Fibroblast of skin of right quadriceps (primary cell): ENCODE measurements around the gene PPP2R2B.

Experiments used
- DNase-seq: peaks from one replicate; pipeline ENCODE4 v3.0.0-alpha.2; 2013

PPP2R2B gene

GRCh38 chr5:146821732-146822131, 56.8 kb downstream of the PPP2R2B start:
- no peak for DNase-seq

GRCh38 chr5:146820987-146821386, 57.6 kb downstream of the PPP2R2B start:
- no peak for DNase-seq

- DNase-seq, result no peak
Observed at GRCh38 chr5:146818822-146819221, 59.7 kb downstream of the PPP2R2B start.

GRCh38 chr5:146817973-146818372, 60.6 kb downstream of the PPP2R2B start:
- no peak for DNase-seq

- no peak for DNase-seq
Observed at GRCh38 chr5:146816775-146817387, 61.7 kb downstream of the PPP2R2B start.

GRCh38 chr5:146815411-146815810, 63.1 kb downstream of the PPP2R2B start:
- no peak for DNase-seq

- DNase-seq, result no peak
Observed at GRCh38 chr5:146813346-146814157, 65.0 kb downstream of the PPP2R2B start.

GRCh38 chr5:146805081-146805480, 73.5 kb downstream of the PPP2R2B start:
- DNase-seq, result peak; percentile 6

- DNase-seq, result no peak
Observed at GRCh38 chr5:146802945-146803522, 75.5 kb downstream of the PPP2R2B start.

GRCh38 chr5:146799671-146800070, 78.9 kb downstream of the PPP2R2B start:
- no peak for DNase-seq

GRCh38 chr5:146799231-146799630, 79.3 kb downstream of the PPP2R2B start:
- DNase-seq, result no peak

- no peak for DNase-seq
Observed at GRCh38 chr5:146797658-146798057, 80.9 kb downstream of the PPP2R2B start.

GRCh38 chr5:146796911-146797310, 81.6 kb downstream of the PPP2R2B start:
- no peak for DNase-seq

- DNase-seq, result no peak
Observed at GRCh38 chr5:146796144-146796543, 82.4 kb downstream of the PPP2R2B start.

GRCh38 chr5:146794326-146795029, 84.1 kb downstream of the PPP2R2B start:
- DNase-seq, result no peak

GRCh38 chr5:146793709-146794108, 84.8 kb downstream of the PPP2R2B start:
- DNase-seq, result no peak

GRCh38 chr5:146791471-146791870, 87.1 kb downstream of the PPP2R2B start:
- DNase-seq, result no peak

- no peak for DNase-seq
Observed at GRCh38 chr5:146789712-146790653, 88.6 kb downstream of the PPP2R2B start.

- DNase-seq, result no peak
Observed at GRCh38 chr5:146788898-146789297, 89.7 kb downstream of the PPP2R2B start.

GRCh38 chr5:146785065-146785464, 93.5 kb downstream of the PPP2R2B start:
- DNase-seq, result no peak

GRCh38 chr5:146781157-146781556, 97.4 kb downstream of the PPP2R2B start:
- DNase-seq, result no peak

- no peak for DNase-seq
Observed at GRCh38 chr5:146779211-146779869, 99.2 kb downstream of the PPP2R2B start.
